ENCODE measurements around the gene OR4B1.

DNA sequence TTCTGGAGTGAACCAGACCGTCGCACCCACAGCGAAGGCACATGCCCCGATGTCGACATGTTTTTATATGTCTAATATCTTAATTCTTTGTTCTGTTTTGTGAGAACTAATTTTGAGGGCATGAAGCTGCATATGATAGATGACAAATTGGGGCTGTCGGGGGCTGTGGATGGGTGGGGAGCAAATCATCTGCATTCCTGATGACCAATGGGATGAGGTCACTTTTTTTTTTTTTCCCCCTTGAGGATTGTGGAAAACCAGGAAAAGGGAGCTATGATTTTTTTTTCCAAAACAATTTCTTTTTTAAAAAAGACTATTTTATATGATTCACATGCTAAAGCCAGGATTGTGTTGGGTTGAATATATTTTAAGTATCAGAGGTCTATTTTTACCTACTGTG lies 49.2 kb upstream of the OR4B1 start:
- TF ChIP-seq, protein P1, sequence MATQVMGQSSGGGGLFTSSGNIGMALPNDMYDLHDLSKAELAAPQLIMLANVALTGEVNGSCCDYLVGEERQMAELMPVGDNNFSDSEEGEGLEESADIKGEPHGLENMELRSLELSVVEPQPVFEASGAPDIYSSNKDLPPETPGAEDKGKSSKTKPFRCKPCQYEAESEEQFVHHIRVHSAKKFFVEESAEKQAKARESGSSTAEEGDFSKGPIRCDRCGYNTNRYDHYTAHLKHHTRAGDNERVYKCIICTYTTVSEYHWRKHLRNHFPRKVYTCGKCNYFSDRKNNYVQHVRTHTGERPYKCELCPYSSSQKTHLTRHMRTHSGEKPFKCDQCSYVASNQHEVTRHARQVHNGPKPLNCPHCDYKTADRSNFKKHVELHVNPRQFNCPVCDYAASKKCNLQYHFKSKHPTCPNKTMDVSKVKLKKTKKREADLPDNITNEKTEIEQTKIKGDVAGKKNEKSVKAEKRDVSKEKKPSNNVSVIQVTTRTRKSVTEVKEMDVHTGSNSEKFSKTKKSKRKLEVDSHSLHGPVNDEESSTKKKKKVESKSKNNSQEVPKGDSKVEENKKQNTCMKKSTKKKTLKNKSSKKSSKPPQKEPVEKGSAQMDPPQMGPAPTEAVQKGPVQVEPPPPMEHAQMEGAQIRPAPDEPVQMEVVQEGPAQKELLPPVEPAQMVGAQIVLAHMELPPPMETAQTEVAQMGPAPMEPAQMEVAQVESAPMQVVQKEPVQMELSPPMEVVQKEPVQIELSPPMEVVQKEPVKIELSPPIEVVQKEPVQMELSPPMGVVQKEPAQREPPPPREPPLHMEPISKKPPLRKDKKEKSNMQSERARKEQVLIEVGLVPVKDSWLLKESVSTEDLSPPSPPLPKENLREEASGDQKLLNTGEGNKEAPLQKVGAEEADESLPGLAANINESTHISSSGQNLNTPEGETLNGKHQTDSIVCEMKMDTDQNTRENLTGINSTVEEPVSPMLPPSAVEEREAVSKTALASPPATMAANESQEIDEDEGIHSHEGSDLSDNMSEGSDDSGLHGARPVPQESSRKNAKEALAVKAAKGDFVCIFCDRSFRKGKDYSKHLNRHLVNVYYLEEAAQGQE (IDR thresholded peaks at IDR 0.05; ENCODE audit: unreplicated experiment) = no peak
- TF ChIP-seq, protein P2, sequence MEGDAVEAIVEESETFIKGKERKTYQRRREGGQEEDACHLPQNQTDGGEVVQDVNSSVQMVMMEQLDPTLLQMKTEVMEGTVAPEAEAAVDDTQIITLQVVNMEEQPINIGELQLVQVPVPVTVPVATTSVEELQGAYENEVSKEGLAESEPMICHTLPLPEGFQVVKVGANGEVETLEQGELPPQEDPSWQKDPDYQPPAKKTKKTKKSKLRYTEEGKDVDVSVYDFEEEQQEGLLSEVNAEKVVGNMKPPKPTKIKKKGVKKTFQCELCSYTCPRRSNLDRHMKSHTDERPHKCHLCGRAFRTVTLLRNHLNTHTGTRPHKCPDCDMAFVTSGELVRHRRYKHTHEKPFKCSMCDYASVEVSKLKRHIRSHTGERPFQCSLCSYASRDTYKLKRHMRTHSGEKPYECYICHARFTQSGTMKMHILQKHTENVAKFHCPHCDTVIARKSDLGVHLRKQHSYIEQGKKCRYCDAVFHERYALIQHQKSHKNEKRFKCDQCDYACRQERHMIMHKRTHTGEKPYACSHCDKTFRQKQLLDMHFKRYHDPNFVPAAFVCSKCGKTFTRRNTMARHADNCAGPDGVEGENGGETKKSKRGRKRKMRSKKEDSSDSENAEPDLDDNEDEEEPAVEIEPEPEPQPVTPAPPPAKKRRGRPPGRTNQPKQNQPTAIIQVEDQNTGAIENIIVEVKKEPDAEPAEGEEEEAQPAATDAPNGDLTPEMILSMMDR (conservative IDR thresholded peaks at IDR 0.05; ENCODE audit: low read depth in 2 of 2) = no peak
